ENCODE results near the gene OR13C5. TPM values are rescaled to one million over a fixed set of nuclear protein-coding genes. Genes with fewer than 3 reads are reported as not detected.

The OR13C5 gene
- total RNA-seq, 2 donors from 2014 or later, result not detected

DNA sequence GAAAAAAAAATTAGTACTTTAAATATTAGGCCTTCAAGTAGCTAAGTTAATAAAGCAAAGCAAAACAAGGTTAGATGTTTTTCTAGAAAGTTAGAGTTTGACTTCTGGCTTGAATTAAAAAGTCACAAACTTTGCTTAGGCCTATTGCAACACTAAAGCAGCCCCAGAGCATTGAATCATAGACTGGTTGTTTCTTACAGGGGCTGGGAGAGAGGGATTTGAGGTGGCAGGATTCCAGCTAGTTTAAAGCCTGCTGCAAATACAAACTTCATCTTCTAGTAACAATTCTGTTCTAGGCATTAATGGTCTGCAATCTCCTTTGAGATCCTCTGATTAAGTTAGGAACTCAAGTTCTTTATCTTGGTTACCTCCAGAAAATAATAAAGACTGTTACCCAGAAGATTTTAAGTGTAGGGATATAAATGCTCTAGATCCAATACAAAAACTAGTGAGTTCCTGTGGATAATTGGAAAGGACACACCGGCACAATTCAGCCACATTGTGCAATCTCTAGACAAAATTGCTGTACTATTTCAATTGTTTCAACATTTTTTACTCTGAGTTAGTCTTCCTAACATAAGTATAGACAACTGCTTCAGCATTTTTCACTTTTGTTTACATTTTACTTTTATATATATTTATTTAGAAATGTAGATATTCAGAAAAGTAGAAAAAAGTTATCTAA lies 12.6 kb downstream of the OR13C5 start:
- H3K9me3 ChIP-seq, result no peaks in the 10 kb centered on the region
- TF ChIP-seq, protein P1, sequence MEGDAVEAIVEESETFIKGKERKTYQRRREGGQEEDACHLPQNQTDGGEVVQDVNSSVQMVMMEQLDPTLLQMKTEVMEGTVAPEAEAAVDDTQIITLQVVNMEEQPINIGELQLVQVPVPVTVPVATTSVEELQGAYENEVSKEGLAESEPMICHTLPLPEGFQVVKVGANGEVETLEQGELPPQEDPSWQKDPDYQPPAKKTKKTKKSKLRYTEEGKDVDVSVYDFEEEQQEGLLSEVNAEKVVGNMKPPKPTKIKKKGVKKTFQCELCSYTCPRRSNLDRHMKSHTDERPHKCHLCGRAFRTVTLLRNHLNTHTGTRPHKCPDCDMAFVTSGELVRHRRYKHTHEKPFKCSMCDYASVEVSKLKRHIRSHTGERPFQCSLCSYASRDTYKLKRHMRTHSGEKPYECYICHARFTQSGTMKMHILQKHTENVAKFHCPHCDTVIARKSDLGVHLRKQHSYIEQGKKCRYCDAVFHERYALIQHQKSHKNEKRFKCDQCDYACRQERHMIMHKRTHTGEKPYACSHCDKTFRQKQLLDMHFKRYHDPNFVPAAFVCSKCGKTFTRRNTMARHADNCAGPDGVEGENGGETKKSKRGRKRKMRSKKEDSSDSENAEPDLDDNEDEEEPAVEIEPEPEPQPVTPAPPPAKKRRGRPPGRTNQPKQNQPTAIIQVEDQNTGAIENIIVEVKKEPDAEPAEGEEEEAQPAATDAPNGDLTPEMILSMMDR (IDR thresholded peaks at IDR 0.05), result no peak
- no peaks in the 10 kb centered on the region for H3K27me3 ChIP-seq
- H3K4me3 ChIP-seq, result no peak overlapping the region
- no peaks in the 10 kb centered on the region for H3K4me1 ChIP-seq
- no peak overlapping the region for H3K27ac ChIP-seq
- no peaks in the 10 kb centered on the region for H3K36me3 ChIP-seq
- no peak for DNase-seq
- no peak overlapping the region for H3K9ac ChIP-seq (ENCODE audit: low read depth in 2 of 2, low read length in 2 of 2)
- intact Hi-C loops (cut with DNase I), result no loop called here

DNA sequence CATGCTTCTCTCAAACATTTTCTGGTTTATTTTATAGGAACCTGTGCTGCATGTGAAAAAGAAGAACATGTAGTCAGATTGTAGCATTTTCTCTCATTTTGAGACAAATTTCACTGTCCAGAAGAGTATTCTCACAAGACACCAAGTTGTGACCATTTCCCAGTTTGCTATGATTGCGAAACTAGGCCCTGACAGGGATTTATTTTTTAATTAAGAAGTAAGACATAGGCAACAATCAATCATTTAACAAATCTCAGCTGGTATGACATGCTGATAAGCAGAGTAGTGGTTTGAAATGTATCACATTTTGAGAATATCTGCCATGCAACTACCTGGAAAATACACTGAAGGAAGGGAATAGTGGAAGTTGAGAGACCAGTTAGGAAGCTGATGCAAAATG lies 18.7 kb downstream of the OR13C5 start:
- no peaks in the 10 kb centered on the region for H3K27me3 ChIP-seq
- no peak overlapping the region for H3K4me3 ChIP-seq
- no peaks in the 10 kb centered on the region for H3K36me3 ChIP-seq
- H3K9ac ChIP-seq (ENCODE audit: low read depth in 2 of 2, low read length in 2 of 2), result no peak overlapping the region
- no peak for DNase-seq
- H3K4me1 ChIP-seq, result no peaks in the 10 kb centered on the region
- no peak overlapping the region for H3K27ac ChIP-seq
- TF ChIP-seq, protein P1 (IDR thresholded peaks at IDR 0.05), result no peak
- intact Hi-C loops (cut with DNase I), result no loop called here
- no peaks in the 10 kb centered on the region for H3K9me3 ChIP-seq

GRCh38 chr9:104577263-104577662 lies 21.9 kb downstream of the OR13C5 start:
- intact Hi-C loops (cut with DNase I), result no loop called here
- Histone ChIP-seq H3K4me3 (no peak overlapping the region), H3K4me1 (no peaks in the 10 kb centered on the region), H3K36me3 (no peaks in the 10 kb centered on the region), H3K27me3 (no peaks in the 10 kb centered on the region), H3K9ac (ENCODE audit: low read depth in 2 of 2, low read length in 2 of 2) (no peak overlapping the region), H3K27ac (no peak overlapping the region), H3K9me3 (no peaks in the 10 kb centered on the region)
- no peak for DNase-seq
- TF ChIP-seq, protein P1 (IDR thresholded peaks at IDR 0.05), result no peak

DNA sequence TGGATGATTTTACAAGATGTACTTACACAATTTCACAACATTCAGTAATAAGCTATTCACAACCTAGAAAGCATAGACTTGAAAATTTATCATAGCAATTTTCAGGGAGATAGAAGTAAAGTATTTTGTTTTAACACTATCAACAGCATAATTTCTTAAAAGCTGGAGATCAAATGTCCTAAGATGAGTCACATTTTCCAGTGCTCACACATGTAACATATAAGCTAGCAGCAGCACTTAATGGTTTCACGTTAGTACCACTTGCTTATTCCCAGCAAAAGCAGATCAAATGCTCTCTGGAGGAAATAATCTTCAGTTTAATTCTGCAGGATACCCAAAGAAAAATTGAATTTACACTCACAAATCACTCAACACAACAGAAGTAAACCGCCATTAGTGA lies 23.8 kb downstream of the OR13C5 start:
- Histone ChIP-seq H3K4me1 (no peaks in the 10 kb centered on the region), H3K27ac (no peak overlapping the region), H3K36me3 (no peaks in the 10 kb centered on the region), H3K9me3 (no peaks in the 10 kb centered on the region), H3K9ac (ENCODE audit: low read depth in 2 of 2, low read length in 2 of 2) (no peak overlapping the region), H3K4me3 (no peak overlapping the region), H3K27me3 (no peaks in the 10 kb centered on the region)
- intact Hi-C loops (cut with DNase I), result no loop called here
- no peak for DNase-seq
- TF ChIP-seq, protein P1 (IDR thresholded peaks at IDR 0.05), result no peak

- Histone ChIP-seq H3K9ac (ENCODE audit: low read depth in 2 of 2, low read length in 2 of 2) (no peak overlapping the region), H3K4me1 (no peaks in the 10 kb centered on the region), H3K9me3 (no peaks in the 10 kb centered on the region), H3K27ac (no peak overlapping the region), H3K36me3 (no peaks in the 10 kb centered on the region), H3K4me3 (no peak overlapping the region), H3K27me3 (no peaks in the 10 kb centered on the region)
- no peak for DNase-seq
- TF ChIP-seq, protein P1 (IDR thresholded peaks at IDR 0.05), result no peak
- intact Hi-C loops (cut with DNase I), result no loop called here
Measured at GRCh38 chr9:104572612-104573011, 26.6 kb downstream of the OR13C5 start.
